OCI-LY7 (cell line): ENCODE measurements around the gene RIPK4.

ENCODE experiments used
- CTCF ChIP-seq: fragments of 200-600 bp; sonication (generic); conservative IDR thresholded peaks from 2 replicates; pipeline ENCODE4 v1.5.1; 2014; ENCODE audit warnings: mild to moderate bottlenecking, antibody characterized with exemption, low read length, moderate library complexity, mixed read lengths
- EZH2phosphoT487 ChIP-seq: fragments of 200-600 bp; sonication (generic); IDR thresholded peaks from 2 replicates; pipeline ENCODE4 v1.6.1; 2018; ENCODE audit warnings: low read depth, borderline replicate concordance, mild to moderate bottlenecking, mixed run types, antibody characterized with exemption, low read length, moderate library complexity, mixed read lengths

- TF ChIP-seq EZH2phosphoT487 (no peak), CTCF (no peak)
These were observed 43.7 kb upstream of the RIPK4 start for GRCh38 chr21:41810597-41810932.
